ENCODE results near the gene RAD51.

GRCh38 chr15:40776537-40777141 lies 81.7 kb downstream of the RAD51 start:
- TF ChIP-seq RAD21 (conservative IDR thresholded peaks at IDR 0.05) (no peak), POLR2AphosphoS5 (IDR thresholded peaks at IDR 0.05) (no peak), MXI1 (conservative IDR thresholded peaks at IDR 0.05; ENCODE audit: poor library complexity, severe bottlenecking) (no peak), REST (IDR thresholded peaks at IDR 0.05; ENCODE audit: borderline replicate concordance) (no peak)
- TF ChIP-seq, protein P1, sequence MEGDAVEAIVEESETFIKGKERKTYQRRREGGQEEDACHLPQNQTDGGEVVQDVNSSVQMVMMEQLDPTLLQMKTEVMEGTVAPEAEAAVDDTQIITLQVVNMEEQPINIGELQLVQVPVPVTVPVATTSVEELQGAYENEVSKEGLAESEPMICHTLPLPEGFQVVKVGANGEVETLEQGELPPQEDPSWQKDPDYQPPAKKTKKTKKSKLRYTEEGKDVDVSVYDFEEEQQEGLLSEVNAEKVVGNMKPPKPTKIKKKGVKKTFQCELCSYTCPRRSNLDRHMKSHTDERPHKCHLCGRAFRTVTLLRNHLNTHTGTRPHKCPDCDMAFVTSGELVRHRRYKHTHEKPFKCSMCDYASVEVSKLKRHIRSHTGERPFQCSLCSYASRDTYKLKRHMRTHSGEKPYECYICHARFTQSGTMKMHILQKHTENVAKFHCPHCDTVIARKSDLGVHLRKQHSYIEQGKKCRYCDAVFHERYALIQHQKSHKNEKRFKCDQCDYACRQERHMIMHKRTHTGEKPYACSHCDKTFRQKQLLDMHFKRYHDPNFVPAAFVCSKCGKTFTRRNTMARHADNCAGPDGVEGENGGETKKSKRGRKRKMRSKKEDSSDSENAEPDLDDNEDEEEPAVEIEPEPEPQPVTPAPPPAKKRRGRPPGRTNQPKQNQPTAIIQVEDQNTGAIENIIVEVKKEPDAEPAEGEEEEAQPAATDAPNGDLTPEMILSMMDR (IDR thresholded peaks at IDR 0.05; ENCODE audit: poor library complexity, severe bottlenecking): no peak

Data from neural cell (in vitro differentiated cells).